ENCODE results near the gene PABPN1L.

The PABPN1L gene

DNA sequence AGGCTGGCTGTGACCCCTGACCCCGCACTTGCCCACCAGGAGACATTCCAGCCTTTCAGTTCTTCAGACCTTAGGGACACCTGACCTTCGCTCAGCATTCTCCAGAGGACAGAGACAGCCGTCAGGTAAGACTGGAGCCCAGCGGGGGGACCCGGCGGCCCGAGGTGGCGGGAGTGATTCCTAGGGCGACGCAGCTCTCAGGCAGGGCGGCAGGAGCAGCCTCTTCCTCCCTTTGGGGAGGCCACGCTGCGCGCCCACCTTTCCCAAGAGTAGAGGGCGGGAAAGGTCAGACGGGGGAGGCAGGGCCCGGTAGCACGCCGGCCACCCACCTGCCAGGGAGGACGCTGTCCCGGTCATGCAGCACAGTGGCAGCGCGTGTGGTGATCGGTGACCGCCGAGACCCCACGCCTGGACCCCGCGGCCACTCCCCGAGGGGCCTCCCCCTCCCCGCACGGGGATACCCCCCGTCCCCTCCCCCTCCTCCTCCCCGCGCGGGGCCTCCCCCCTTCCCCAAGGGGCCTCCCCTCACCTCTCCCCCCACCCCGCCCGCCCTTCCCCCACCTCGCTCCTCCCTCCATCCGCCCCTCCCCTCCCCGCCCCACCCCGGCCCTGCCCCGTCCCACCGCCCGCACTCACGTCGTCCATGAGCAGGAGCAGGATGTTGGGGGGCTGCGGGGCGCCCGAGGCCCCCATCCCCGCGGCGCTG, 10.2 kb downstream of the PABPN1L start:
- no peak for DNase-seq (ENCODE audit: low spot score in 2 of 2)
- peak overlapping the region; percentile 99 for H3K4me3 Mint-ChIP-seq
- H3K4me1 Mint-ChIP-seq = peaks cover 30% of the 10 kb centered on the region
- no peaks in the 10 kb centered on the region for H3K9me3 Mint-ChIP-seq
- ATAC-seq (replicated peaks; ENCODE audit: extremely low read depth, poor library complexity, severe bottlenecking) = peak; percentile 50
- H3K27me3 Mint-ChIP-seq = no peaks in the 10 kb centered on the region
- H3K27ac Mint-ChIP-seq (ENCODE audit: low read depth) = peak overlapping the region; percentile 94
- peaks cover 23% of the 10 kb centered on the region for H3K36me3 Mint-ChIP-seq (ENCODE audit: insufficient read depth)

DNA sequence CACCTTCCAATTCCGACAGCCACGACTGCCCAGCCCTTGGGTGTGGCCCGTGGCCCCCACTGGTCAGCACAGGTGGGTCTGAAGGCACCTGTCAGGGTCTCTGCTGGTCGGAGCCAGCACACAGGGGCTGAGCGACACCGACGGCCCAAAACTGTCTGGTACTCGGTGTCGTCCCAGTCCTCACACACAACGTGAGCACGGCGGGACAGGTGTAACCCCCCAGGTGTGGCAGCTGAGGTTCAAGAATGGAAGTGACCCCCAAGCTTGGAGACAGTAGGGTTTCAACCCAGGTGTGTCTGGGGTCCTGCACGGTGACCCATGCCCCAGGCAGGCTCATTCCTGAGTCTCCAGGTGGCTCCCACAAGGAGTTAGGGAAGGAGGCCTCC, 10.7 kb downstream of the PABPN1L start:
- Mint-ChIP-seq H3K4me3 (peak overlapping the region; percentile 99), H3K27me3 (no peaks in the 10 kb centered on the region), H3K36me3 (ENCODE audit: insufficient read depth) (peaks cover 21% of the 10 kb centered on the region), H3K27ac (ENCODE audit: low read depth) (peak overlapping the region; percentile 66), H3K9me3 (no peaks in the 10 kb centered on the region), H3K4me1 (peaks cover 30% of the 10 kb centered on the region)
- no peak for ATAC-seq (replicated peaks; ENCODE audit: extremely low read depth, poor library complexity, severe bottlenecking)
- DNase-seq (ENCODE audit: low spot score in 2 of 2) = no peak

DNA sequence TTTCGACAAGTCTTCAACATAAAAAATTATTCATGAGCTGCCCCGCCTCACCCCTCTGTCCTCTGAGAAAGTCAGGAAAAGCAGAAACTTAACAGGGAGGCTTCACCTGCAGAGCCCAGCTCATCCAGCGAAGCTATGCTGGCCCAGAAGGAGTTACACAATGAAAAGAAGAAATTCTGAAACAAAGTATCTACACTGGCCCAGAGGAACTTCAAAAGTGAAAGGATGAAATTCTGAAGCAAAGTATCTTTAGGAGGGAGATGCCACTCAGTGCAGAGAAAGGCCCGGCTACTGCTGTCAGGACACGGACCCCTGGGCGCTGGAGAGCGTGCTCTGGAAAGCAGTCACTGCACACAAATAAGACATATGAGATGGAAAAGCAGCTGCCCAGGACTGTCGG, 11.3 kb downstream of the PABPN1L start:
- ATAC-seq (replicated peaks; ENCODE audit: extremely low read depth, poor library complexity, severe bottlenecking) = no peak
- DNase-seq (ENCODE audit: low spot score in 2 of 2) = no peak
- H3K4me1 Mint-ChIP-seq = peaks cover 30% of the 10 kb centered on the region
- no peaks in the 10 kb centered on the region for H3K27me3 Mint-ChIP-seq
- peaks cover 19% of the 10 kb centered on the region for H3K36me3 Mint-ChIP-seq (ENCODE audit: insufficient read depth)
- H3K4me3 Mint-ChIP-seq = peak overlapping the region; percentile 99
- H3K27ac Mint-ChIP-seq (ENCODE audit: low read depth) = peak overlapping the region; percentile 66
- H3K9me3 Mint-ChIP-seq = no peaks in the 10 kb centered on the region

DNA sequence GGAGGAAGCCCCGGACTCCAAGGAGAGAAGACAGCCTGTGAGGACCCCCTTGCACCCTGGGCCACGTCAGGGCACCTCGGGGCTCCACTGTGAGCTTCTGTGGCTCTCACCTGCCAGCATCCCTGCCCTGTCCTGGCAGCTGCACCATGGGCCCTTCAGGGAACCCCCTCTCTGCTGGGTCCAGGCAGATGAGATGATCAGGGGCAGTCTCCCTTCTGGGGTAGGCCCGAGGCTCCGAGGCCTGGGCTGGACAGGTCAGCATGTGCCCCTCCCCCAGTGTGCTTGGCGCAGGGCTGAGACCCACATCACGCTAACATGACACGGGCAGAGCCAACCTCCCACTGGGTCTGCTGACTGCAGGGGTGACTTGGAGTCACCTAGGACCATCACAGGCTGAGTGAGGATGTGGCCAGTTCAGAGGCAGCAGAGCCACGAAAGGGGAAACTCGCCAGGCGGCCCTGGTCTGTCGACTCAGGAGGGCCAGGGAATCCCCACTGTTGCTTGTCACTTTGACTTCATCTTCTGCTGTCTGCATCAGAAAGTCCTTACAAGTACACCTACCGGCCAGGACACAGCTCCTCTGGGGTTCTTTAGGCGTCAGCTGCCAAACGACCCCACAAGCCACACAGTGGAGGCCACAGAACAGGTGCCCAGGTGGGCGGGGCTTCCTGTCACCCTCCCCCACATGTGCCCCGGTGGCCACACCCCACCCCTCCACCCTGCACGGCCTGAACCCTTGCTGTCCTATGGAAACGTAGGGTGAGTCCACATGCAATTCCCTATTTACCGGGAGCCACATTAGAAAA, 12.0 kb downstream of the PABPN1L start:
- Mint-ChIP-seq H3K36me3 (ENCODE audit: insufficient read depth) (peaks cover 19% of the 10 kb centered on the region), H3K27me3 (no peaks in the 10 kb centered on the region), H3K4me1 (peaks cover 30% of the 10 kb centered on the region), H3K4me3 (peak overlapping the region; percentile 99), H3K9me3 (no peaks in the 10 kb centered on the region), H3K27ac (ENCODE audit: low read depth) (no peak overlapping the region)
- ATAC-seq (replicated peaks; ENCODE audit: extremely low read depth, poor library complexity, severe bottlenecking) = peak; percentile 13
- peak in 1 of 2 donors; percentile 18 for DNase-seq (ENCODE audit: low spot score in 2 of 2)

DNA sequence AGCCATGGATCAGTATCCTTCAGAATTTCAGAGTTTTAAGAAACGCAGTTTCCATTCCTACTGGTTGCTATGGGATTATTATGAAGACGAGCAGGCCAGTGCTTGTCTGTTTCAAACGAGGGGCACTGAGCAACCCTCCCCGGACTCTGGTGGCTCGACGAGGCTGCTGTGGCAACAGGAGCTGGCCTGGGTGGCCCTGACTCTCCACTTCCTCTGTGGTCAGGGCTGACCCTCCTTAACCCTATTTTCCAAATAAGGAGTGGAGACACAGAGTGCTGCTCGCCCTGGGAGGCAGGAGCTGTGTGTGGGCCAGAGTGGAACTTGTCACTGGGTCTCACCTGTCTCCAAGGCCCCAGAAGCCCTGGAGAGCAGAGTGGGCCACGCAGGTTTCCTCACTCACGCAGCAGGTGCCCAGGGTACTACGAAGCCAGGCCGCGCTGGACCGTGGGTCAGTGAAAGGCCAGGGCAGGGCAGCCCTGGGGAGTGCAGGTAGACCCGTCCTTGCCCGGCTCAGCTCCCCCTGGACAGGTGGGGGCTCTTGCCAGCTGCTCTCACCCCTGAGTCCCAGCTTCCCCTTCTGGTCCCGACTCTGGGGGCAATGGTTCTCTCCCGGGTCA, 13.0 kb downstream of the PABPN1L start:
- no peaks in the 10 kb centered on the region for H3K9me3 Mint-ChIP-seq
- DNase-seq (ENCODE audit: low spot score in 2 of 2) (no peak), ATAC-seq (replicated peaks; ENCODE audit: extremely low read depth, poor library complexity, severe bottlenecking) (no peak)
- no peak overlapping the region for H3K4me3 Mint-ChIP-seq
- H3K27ac Mint-ChIP-seq (ENCODE audit: low read depth) = no peak overlapping the region
- H3K4me1 Mint-ChIP-seq = peaks cover 27% of the 10 kb centered on the region
- no peaks in the 10 kb centered on the region for H3K27me3 Mint-ChIP-seq
- H3K36me3 Mint-ChIP-seq (ENCODE audit: insufficient read depth) = peaks cover 19% of the 10 kb centered on the region

DNA sequence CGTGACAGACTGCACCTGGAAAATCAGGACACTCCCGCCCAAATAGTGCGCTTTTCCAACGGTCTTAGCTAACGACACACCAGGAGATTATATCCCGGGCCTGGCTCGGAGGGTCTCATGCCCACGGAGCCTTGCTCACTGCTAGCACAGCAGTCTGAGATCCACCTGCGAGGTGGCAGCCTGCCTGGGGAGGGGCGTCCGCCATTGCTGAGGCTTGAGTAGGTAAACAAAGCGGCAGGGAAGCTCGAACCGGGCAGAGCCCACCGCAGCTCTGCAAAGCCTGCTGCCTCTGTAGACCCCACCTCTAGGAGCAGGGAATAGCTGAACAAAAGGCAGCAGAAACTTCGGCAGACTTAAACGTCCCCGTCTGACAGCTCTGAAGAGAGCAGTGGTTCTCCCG, 14.8 kb downstream of the PABPN1L start:
- Mint-ChIP-seq H3K36me3 (ENCODE audit: insufficient read depth) (peaks cover 9% of the 10 kb centered on the region), H3K27ac (ENCODE audit: low read depth) (no peak overlapping the region), H3K4me1 (peaks cover 16% of the 10 kb centered on the region), H3K27me3 (no peaks in the 10 kb centered on the region), H3K9me3 (no peaks in the 10 kb centered on the region), H3K4me3 (no peak overlapping the region)
- no peak for DNase-seq (ENCODE audit: low spot score in 2 of 2)
- ATAC-seq (replicated peaks; ENCODE audit: extremely low read depth, poor library complexity, severe bottlenecking) = no peak

DNA sequence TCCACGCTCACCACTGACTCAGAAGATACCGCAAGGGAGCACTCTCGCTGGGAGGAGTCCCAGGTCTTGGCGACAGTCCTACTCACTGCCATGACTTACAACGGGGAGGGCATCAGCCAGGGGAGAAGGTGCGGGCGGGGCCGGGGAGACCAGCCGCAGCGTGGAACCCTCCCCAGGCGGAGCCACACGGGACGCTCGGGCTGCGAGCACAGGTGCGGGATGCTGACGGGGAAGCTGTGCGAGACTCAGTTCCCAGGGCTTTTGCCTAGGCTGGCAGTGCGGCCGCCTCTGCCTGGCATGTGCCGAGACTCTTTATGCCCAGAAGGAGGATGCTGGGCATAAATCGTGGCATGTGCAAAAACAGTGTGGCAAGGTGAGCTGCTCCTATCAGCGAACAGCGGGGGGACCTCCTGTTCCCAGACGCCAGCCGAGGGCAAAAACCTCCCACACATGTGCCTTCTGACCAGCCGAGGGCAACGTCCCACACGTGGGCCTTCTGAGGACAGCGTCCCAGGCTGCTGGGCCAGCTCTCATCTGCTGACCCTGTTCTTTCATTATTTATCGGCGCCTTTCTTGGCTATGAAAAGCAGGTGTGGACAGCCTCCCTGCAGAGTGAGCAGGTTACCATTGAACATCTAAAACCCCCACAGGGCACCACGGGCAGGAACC, 15.8 kb downstream of the PABPN1L start:
- DNase-seq (ENCODE audit: low spot score in 2 of 2) (no peak), ATAC-seq (replicated peaks; ENCODE audit: extremely low read depth, poor library complexity, severe bottlenecking) (no peak)
- Mint-ChIP-seq H3K4me3 (no peak overlapping the region), H3K27ac (ENCODE audit: low read depth) (no peak overlapping the region), H3K36me3 (ENCODE audit: insufficient read depth) (peaks cover 8% of the 10 kb centered on the region), H3K4me1 (peaks cover 16% of the 10 kb centered on the region), H3K9me3 (no peaks in the 10 kb centered on the region), H3K27me3 (no peaks in the 10 kb centered on the region)

DNA sequence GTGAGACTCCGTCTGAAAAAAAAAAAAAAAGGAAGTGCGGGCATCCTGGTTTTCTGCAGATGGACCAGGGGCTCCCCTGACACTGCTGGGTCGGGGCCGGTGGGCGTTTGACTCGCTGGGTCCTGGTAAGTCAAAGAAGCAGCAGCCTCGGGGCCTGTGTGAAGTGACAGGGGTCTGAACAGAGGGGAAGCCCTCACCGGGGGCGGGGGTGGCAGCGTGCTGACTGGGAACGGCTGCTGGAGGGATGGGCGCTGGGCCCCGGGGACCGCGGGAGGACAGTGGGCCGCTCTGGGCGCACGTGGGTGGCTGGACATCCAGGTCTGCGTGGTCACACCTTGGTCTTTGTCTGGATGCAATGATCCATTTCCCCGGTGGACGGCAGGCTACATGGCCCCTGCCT, 17.9 kb downstream of the PABPN1L start:
- Mint-ChIP-seq H3K36me3 (ENCODE audit: insufficient read depth) (peaks cover 6% of the 10 kb centered on the region), H3K9me3 (no peaks in the 10 kb centered on the region), H3K4me1 (peaks cover 9% of the 10 kb centered on the region), H3K27me3 (no peaks in the 10 kb centered on the region), H3K27ac (ENCODE audit: low read depth) (no peak overlapping the region), H3K4me3 (no peak overlapping the region)
- DNase-seq (ENCODE audit: low spot score in 2 of 2) (no peak), ATAC-seq (replicated peaks; ENCODE audit: extremely low read depth, poor library complexity, severe bottlenecking) (no peak)

DNA sequence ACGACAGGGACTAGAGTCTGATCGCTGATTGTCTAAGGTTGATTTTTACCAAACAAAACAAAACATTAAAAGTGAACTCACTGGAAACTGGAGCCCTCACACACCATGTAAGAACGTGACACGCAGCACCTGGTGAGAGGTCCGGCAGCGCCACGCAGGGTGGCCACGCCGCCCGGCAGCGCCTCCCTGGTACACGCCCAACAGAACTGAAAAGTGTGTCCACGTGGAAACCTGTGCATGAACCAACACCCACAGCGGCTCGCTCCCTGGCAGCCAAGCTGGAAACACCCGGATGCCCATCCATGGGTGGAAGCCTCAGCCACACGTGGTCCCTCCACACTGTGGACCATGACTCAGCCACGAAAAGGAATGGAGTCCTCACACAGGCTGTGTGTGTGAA, 18.8 kb downstream of the PABPN1L start:
- Mint-ChIP-seq H3K27me3 (no peaks in the 10 kb centered on the region), H3K27ac (ENCODE audit: low read depth) (no peak overlapping the region), H3K4me1 (peaks cover 8% of the 10 kb centered on the region), H3K4me3 (no peak overlapping the region), H3K9me3 (no peaks in the 10 kb centered on the region), H3K36me3 (ENCODE audit: insufficient read depth) (peaks cover 6% of the 10 kb centered on the region)
- no peak for DNase-seq (ENCODE audit: low spot score in 2 of 2)
- ATAC-seq (replicated peaks; ENCODE audit: extremely low read depth, poor library complexity, severe bottlenecking) = no peak

DNA sequence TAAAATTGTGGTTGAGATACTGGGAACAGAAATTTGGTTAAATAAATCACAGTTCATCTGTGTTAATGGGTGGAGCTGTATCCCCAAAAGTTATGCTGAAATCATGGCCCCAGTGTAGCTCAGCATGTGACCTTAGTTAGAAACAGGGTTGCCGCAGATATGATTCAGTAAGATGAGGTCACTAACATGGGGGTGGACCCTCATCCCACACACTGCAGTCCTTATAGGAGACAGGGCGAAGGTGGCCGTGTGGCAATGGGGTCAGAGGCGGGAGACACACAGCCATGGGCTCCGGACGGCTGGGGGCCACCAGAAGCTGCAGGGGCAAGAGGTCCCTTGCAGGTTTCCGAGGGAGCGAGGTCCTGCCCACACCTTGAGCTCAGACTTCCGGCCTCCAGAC, 20.4 kb downstream of the PABPN1L start:
- no peaks in the 10 kb centered on the region for H3K4me1 Mint-ChIP-seq
- H3K9me3 Mint-ChIP-seq = no peaks in the 10 kb centered on the region
- peaks cover 6% of the 10 kb centered on the region for H3K36me3 Mint-ChIP-seq (ENCODE audit: insufficient read depth)
- no peaks in the 10 kb centered on the region for H3K27me3 Mint-ChIP-seq
- no peak for DNase-seq (ENCODE audit: low spot score in 2 of 2)
- H3K27ac Mint-ChIP-seq (ENCODE audit: low read depth) = no peak overlapping the region
- H3K4me3 Mint-ChIP-seq = no peak overlapping the region
- no peak for ATAC-seq (replicated peaks; ENCODE audit: extremely low read depth, poor library complexity, severe bottlenecking)

DNA sequence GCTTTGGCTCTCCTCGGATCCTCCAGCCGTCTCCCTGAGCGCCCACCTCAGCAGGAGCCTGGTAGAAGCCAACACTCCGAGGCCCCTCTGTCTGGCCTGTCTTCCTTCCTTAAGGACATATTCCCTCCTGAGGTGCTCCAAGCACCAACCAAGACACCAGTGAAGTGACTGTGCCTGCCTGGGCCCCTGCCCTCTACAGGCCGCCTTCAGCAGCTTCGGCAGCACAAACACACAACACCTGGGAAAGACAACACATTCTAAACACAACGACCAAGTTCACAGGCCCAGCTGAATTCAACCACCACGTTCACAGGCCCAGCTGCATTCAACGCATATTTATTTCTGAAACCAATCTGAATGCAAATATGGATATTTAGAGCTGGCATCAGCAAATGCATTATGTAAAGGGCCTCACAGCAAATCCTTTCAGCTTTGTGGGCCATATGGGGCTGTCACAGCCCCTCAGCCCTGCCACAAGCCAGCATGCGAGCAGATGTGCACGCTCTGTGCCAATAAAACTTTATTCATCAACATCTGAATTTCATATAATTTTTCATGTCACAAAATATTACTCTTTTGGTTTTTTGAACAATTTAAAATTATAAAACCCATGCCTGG, 21.9 kb downstream of the PABPN1L start:
- no peaks in the 10 kb centered on the region for H3K4me1 Mint-ChIP-seq
- DNase-seq (ENCODE audit: low spot score in 2 of 2) = no peak

DNA sequence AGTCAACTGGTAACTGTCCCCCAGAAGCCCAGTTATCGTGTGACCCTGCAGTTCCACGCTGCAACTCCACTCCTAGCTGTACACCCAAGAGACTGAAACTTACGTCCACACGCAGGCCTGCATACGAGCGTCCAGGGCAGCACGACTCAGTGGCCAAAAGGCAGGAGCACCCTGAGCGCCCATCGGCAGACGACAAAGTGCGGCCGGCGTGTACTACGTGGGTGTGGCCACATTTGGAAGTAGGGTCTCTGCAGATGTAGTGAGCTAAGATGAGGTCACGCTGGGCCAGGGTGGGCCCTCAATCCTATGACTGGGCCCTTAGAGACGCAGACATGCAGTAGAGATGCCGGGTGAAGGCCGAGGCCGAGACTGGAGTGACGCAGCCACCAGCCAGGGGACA, 23.2 kb downstream of the PABPN1L start:
- Mint-ChIP-seq H3K4me1 (no peaks in the 10 kb centered on the region), H3K4me3 (no peak overlapping the region), H3K36me3 (ENCODE audit: insufficient read depth) (peaks cover 3% of the 10 kb centered on the region), H3K27me3 (no peaks in the 10 kb centered on the region), H3K27ac (ENCODE audit: low read depth) (no peak overlapping the region), H3K9me3 (no peaks in the 10 kb centered on the region)
- no peak for ATAC-seq (replicated peaks; ENCODE audit: extremely low read depth, poor library complexity, severe bottlenecking)
- no peak for DNase-seq (ENCODE audit: low spot score in 2 of 2)

More for the DNA sequence above, 21.9 kb downstream of the PABPN1L start:
- no peaks in the 10 kb centered on the region for H3K27me3 Mint-ChIP-seq
- no peak overlapping the region for H3K4me3 Mint-ChIP-seq
- H3K27ac Mint-ChIP-seq (ENCODE audit: low read depth) = no peak overlapping the region
- H3K36me3 Mint-ChIP-seq (ENCODE audit: insufficient read depth) = peaks cover 6% of the 10 kb centered on the region
- no peaks in the 10 kb centered on the region for H3K9me3 Mint-ChIP-seq
- ATAC-seq (replicated peaks; ENCODE audit: extremely low read depth, poor library complexity, severe bottlenecking) = no peak

Data from central memory CD8-positive, alpha-beta T cell (primary cell).